ENCODE results near the gene TLNRD1.

DNA sequence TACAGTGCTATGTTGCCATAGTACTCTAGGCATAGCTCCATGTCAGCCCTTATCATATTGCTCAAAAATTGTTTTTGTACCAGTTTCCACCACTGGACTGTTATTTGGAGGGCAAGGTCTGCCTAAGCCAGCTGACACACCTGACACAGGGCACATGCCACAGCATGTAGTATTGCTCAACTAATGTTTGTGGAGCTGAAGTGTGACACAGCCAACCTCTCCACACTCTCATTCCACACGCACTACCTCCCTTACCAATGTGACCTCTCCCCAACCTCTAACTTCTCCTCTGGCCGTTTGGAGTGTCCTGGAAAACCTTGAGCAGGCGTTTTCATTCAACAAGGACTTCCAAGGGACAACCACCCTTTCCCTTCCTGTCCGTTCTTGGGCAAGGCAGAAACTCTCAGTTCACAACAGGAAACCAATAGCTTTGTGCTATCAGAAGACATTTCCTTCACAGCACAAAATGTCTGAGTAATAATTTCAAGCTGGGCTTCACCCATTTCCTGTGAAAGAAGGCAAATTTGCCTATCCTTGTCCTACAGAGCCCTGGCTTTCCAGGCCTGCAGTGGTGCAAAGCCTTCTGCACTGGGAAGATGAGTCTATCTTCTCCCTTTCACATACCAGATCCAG lies 38.4 kb downstream of the TLNRD1 start:
- no peak for TF ChIP-seq POLR2A (IDR thresholded peaks at IDR 0.05)
- TF ChIP-seq, protein P1, sequence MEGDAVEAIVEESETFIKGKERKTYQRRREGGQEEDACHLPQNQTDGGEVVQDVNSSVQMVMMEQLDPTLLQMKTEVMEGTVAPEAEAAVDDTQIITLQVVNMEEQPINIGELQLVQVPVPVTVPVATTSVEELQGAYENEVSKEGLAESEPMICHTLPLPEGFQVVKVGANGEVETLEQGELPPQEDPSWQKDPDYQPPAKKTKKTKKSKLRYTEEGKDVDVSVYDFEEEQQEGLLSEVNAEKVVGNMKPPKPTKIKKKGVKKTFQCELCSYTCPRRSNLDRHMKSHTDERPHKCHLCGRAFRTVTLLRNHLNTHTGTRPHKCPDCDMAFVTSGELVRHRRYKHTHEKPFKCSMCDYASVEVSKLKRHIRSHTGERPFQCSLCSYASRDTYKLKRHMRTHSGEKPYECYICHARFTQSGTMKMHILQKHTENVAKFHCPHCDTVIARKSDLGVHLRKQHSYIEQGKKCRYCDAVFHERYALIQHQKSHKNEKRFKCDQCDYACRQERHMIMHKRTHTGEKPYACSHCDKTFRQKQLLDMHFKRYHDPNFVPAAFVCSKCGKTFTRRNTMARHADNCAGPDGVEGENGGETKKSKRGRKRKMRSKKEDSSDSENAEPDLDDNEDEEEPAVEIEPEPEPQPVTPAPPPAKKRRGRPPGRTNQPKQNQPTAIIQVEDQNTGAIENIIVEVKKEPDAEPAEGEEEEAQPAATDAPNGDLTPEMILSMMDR (IDR thresholded peaks at IDR 0.05), result no peak
